Measurements from ENCODE around the gene RPL10A.
"Not testable (repeated sequence)": the region's sequence is repeated elsewhere in the genome, so short reads cannot be mapped to it uniquely, and the experiment has no call there.

Gene RPL10A

GRCh38 chr6:35436071-35436857 is 31.9 kb upstream of the RPL10A start:
- Mint-ChIP-seq H3K27me3 (ENCODE audit: low read depth) (peaks cover 4% of the 10 kb centered on the region), H3K9me3 (no peaks in the 10 kb centered on the region), H3K4me1 (no peaks in the 10 kb centered on the region), H3K4me3 (no peak overlapping the region), H3K27ac (no peak overlapping the region), H3K36me3 (ENCODE audit: low read depth) (no peaks in the 10 kb centered on the region)
- no peak for TF ChIP-seq CTCF (IDR thresholded peaks at IDR 0.05; ENCODE audit: unreplicated experiment in 3 of 3)

GRCh38 chr6:35438378-35439065 is 29.7 kb upstream of the RPL10A start:
- H3K27ac Mint-ChIP-seq; H3K4me1 Mint-ChIP-seq; H3K27me3 Mint-ChIP-seq (ENCODE audit: low read depth); H3K9me3 Mint-ChIP-seq; H3K36me3 Mint-ChIP-seq (ENCODE audit: low read depth); H3K4me3 Mint-ChIP-seq: not testable (repeated sequence)

GRCh38 chr6:35439308-35439707 is 28.9 kb upstream of the RPL10A start:
- no peak for TF ChIP-seq CTCF (IDR thresholded peaks at IDR 0.05; ENCODE audit: unreplicated experiment in 3 of 3)
- no peaks in the 10 kb centered on the region for H3K4me1 Mint-ChIP-seq
- H3K9me3 Mint-ChIP-seq, result no peaks in the 10 kb centered on the region
- H3K27ac Mint-ChIP-seq, result no peak overlapping the region
- H3K27me3 Mint-ChIP-seq (ENCODE audit: low read depth), result peaks cover 7% of the 10 kb centered on the region
- H3K36me3 Mint-ChIP-seq (ENCODE audit: low read depth), result no peaks in the 10 kb centered on the region
- H3K4me3 Mint-ChIP-seq, result no peak overlapping the region

- Mint-ChIP-seq H3K4me3 (no peak overlapping the region), H3K9me3 (no peaks in the 10 kb centered on the region), H3K27ac (no peak overlapping the region), H3K27me3 (ENCODE audit: low read depth) (peaks cover 7% of the 10 kb centered on the region), H3K36me3 (ENCODE audit: low read depth) (no peaks in the 10 kb centered on the region), H3K4me1 (no peaks in the 10 kb centered on the region)
- TF ChIP-seq CTCF (IDR thresholded peaks at IDR 0.05; ENCODE audit: unreplicated experiment in 3 of 3), result no peak
Measured at GRCh38 chr6:35441205-35441604, 27.0 kb upstream of the RPL10A start.

- TF ChIP-seq CTCF (IDR thresholded peaks at IDR 0.05; ENCODE audit: unreplicated experiment in 3 of 3), result no peak
- no peak overlapping the region for H3K4me3 Mint-ChIP-seq
- H3K4me1 Mint-ChIP-seq, result no peaks in the 10 kb centered on the region
- no peaks in the 10 kb centered on the region for H3K36me3 Mint-ChIP-seq (ENCODE audit: low read depth)
- no peak overlapping the region for H3K27ac Mint-ChIP-seq
- peaks cover 7% of the 10 kb centered on the region for H3K27me3 Mint-ChIP-seq (ENCODE audit: low read depth)
- H3K9me3 Mint-ChIP-seq, result no peaks in the 10 kb centered on the region
Measured at GRCh38 chr6:35441642-35442041, 26.6 kb upstream of the RPL10A start.

GRCh38 chr6:35442693-35443092 is 25.5 kb upstream of the RPL10A start:
- Mint-ChIP-seq H3K4me3 (no peak overlapping the region), H3K27me3 (ENCODE audit: low read depth) (peaks cover 10% of the 10 kb centered on the region), H3K27ac (no peak overlapping the region), H3K36me3 (ENCODE audit: low read depth) (no peaks in the 10 kb centered on the region), H3K4me1 (no peaks in the 10 kb centered on the region), H3K9me3 (no peaks in the 10 kb centered on the region)
- no peak for TF ChIP-seq CTCF (IDR thresholded peaks at IDR 0.05; ENCODE audit: unreplicated experiment in 3 of 3)
